K562 (cell line): ENCODE results near the gene PDE6G. TPM values are rescaled to one million over a fixed set of nuclear protein-coding genes. Genes with fewer than 3 reads are reported as not detected.

ENCODE experiments used
- ATF3 ChIP-seq, 2 experiments: fragments of 450-650 bp in 1 of 2; sonication (generic) in 1 of 2; formaldehyde crosslinking in 1 of 2; IDR thresholded peaks in 1 of 2; conservative IDR thresholded peaks in 1 of 2; 2 replicates each; pipeline versions ENCODE4 v1.6.1 to v1.8.1; 2016 to 2023; ENCODE audit warnings: mild to moderate bottlenecking in 2 of 2, moderate library complexity in 2 of 2, inconsistent platforms in 1 of 2, missing genetic modification reagents in 1 of 2
- FOXK1 ChIP-seq: sonication (generic); formaldehyde crosslinking; IDR thresholded peaks from 2 replicates; pipeline ENCODE4 v1.8.0; 2022; ENCODE audit warnings: missing genetic modification reagents, mild to moderate bottlenecking, borderline replicate concordance
- KDM2B ChIP-seq: fragments of 250-450 bp; sonication (Bioruptor Pico); IDR thresholded peaks from 2 replicates; pipeline ENCODE4 v1.8.0; 2021; ENCODE audit warnings: mild to moderate bottlenecking, moderate library complexity
- RBFOX2 ChIP-seq: fragments of 200-400 bp; formaldehyde crosslinking; IDR thresholded peaks from 2 replicates; pipeline ENCODE4 v1.6.1; 2017; ENCODE audit warnings: low read depth, mild to moderate bottlenecking, low read length, moderate library complexity
- RNF219 ChIP-seq: fragments of 250-450 bp; sonication (Bioruptor Pico); IDR thresholded peaks from 2 replicates; pipeline ENCODE4 v1.5.0; 2022; ENCODE audit warnings: mild to moderate bottlenecking
- SP2 ChIP-seq: IDR thresholded peaks from 2 replicates; pipeline ENCODE4 v1.6.1; 2011; ENCODE audit warnings: mild to moderate bottlenecking, low read depth, low read length, moderate library complexity; ENCODE audit not compliant: poor library complexity, severe bottlenecking; ENCODE audit errors: extremely low read depth
- TAF9B ChIP-seq: fragments of 450-650 bp; IDR thresholded peaks from 2 replicates; pipeline ENCODE4 v1.6.1; 2018; ENCODE audit warnings: mild to moderate bottlenecking; ENCODE audit not compliant: partially characterized antibody
- TCF7L2 ChIP-seq: fragments of 150-350 bp; IDR thresholded peaks from 2 replicates; pipeline ENCODE4 v1.6.1; 2016; ENCODE audit warnings: low read depth, mild to moderate bottlenecking, low read length, moderate library complexity
- ZBTB40 ChIP-seq, 2 experiments: fragments of 450-650 bp in 1 of 2; sonication (generic) in 1 of 2; formaldehyde crosslinking in 1 of 2; IDR thresholded peaks; 2 replicates each; pipeline versions ENCODE4 v1.7.1 to v1.9.0; 2016 to 2022; ENCODE audit warnings: inconsistent platforms in 1 of 2, mild to moderate bottlenecking in 1 of 2, missing genetic modification reagents in 1 of 2
- polyA plus RNA-seq, 8 experiments: library from polyadenylated mRNA; depleted of rRNA in 4 of 8; stranded (reverse) in 5 of 8; unstranded in 3 of 8; fragments of >200 nt; fragmentation: Nextera tagmentation in 2 of 8; fragmentation: Illumina TruSeq in 1 of 8; extraction: Ambion mirVana in 2 of 8; extraction: Trizol in 1 of 8; gene quantifications; 2 replicates each; pipeline versions ENCODE4 v1.2.1 to v1.2.3, GENCODE V29; 2011 to 2014; ENCODE audit warnings: inconsistent platforms in 1 of 8, missing spikeins in 1 of 8
- total RNA-seq, 7 experiments: library from RNA; depleted of rRNA in 6 of 7; stranded (reverse); fragments of >200 nt in 6 of 7; fragmentation: Illumina TruSeq in 2 of 7; extraction: Trizol in 2 of 7; gene quantifications; 2 replicates each; pipeline versions ENCODE4 v1.2.1 to v1.2.3, GENCODE V29; 2011 to 2021; ENCODE audit warnings: low replicate concordance in 1 of 7
- TF ChIP-seq, protein P1 (sequence below): fragments of 250-450 bp; sonication (Bioruptor Pico); IDR thresholded peaks from 2 replicates; pipeline ENCODE4 v1.5.0; 2021; ENCODE audit warnings: mild to moderate bottlenecking, moderate library complexity

Gene PDE6G
- total and polyA plus RNA-seq, 9 of the 15 experiments (the other 6 are each of a cell fraction or from before 2014, with no cell fraction given) = 0.14 to 0.59 TPM; not detected in 7

- TF ChIP-seq, protein P1, sequence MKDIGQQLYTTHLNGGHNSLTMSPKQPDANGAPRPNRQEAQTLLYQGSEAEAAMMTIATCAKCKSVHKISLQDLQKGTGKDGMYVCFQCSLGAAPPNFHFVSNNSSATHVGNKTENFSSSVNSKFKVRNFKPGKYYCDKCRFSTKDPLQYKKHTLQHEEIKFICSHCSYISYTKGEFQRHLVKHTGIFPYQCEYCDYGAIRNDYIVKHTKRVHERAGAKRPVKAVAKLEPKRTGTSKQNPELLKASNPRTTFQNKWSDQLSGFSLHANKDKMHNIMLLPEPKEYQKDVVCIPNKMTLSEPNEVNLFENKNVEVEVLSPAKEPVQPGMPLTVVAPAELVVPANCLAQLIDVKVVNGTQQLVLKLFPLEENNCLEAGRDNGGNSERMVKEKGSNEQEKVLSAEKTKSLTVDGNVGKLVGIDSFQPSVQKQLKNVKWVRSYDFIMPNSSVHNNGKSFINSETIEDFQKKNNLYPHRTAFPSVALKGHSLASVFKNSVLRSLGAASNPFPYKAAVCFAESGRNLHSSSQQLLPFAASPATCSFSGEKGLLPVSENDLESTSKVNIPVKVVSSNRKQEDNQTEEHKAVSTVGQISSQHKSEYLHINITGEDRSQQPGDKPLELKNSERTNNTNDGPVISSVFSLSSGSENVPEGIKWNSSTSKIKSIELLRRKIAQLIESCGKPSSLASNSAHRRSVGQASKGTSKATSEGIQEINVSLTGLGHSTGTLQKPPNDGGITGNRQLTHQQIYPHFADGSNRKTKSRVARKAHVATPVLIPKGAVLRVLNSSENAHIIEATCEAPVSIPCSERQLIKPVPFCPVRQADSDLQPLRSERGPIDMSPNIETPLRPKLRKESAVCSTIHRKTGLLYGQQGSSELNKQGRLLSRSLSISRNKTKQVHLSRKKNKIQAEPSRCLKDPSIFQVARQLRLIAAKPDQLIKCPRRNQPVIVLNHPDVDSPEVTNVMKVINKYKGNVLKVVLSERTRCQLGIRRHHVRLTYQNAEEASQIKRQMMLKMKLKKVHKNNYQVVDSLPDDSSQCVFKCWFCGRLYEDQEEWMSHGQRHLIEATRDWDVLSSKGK (CRISPR knock-in tag) = no peak
- TF ChIP-seq ZBTB40 (IDR thresholded peaks at IDR 0.05) (peak; percentile 10; the same call in 1 of the 2 replicates), ZBTB40 (CRISPR knock-in tag; IDR thresholded peaks at IDR 0.05) (no peak), ATF3 (IDR thresholded peaks at IDR 0.05) (peak; percentile 72), ATF3 (CRISPR knock-in tag; conservative IDR thresholded peaks at IDR 0.05) (no peak; the same call in 1 of the 2 replicates), FOXK1 (CRISPR knock-in tag) (peak; percentile 85; the same call in 1 of the 2 replicates), SP2 (no peak), RBFOX2 (0 out of 2 replicates have a peak, but pooled peaks have one; percentile 43), RNF219 (no peak), TAF9B (no peak), TCF7L2 (no peak), KDM2B (CRISPR knock-in tag) (no peak)
Measured at GRCh38 chr17:81684442-81684911, 28.1 kb upstream of the PDE6G start (continued).
